Stimulated activated CD4-positive, alpha-beta T cell treated with anti-CD3 and anti-CD28 coated beads, Interleukin-1b, Interleukin-23, amount 100 ng/mL, for 4 hours (primary cell): ENCODE results near the gene CEL.

Experiments used
- DNase-seq, 2 donors: peaks; one replicate each; pipeline ENCODE4 v3.0.0-alpha.2; 2020; ENCODE audit warnings: low read depth in 2 of 2

CEL gene

GRCh38 chr9:133103987-133104505 is 42.3 kb downstream of the CEL start:
- DNase-seq, result no peak

DNA sequence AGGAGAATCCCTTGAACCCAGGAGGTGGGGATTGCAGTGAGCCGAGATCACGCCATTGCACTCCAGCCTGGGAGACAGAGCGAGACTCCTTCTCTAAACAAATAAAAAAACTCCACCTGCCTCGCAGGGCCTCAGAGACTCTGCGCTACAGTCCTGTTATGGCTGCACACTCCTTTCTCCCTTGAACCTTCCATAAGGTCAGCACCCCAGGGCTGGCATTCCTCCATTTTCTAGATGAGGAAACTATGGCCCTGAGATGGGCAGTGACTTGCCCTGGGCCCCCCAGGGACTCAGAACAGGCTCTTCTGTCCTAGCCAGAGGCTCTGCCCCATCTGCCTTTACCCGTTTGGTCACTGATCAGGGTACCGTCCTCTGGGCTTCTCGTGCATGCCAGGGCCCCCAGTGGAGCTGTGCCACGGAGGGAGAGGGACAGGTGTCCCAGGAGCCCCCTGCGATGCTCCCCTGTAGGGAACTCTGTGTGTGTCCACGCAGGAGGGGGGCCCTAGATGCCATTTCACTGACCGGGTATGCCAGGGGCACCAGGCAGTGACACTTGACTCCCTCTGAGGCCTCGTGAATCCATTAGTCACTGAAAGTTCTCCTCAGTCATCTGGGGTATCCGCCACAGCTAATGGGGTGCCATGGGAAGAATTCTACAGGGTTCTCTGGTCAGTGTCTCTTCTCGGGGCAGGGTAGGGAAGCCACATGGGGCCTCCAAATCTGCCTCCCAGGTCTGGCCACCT is 43.1 kb downstream of the CEL start:
- no peak for DNase-seq

- no peak for DNase-seq
These were observed 43.6 kb downstream of the CEL start for GRCh38 chr9:133105461-133105770.

- no peak for DNase-seq
These were observed 44.9 kb downstream of the CEL start for GRCh38 chr9:133106511-133107244.

- DNase-seq, result no peak
These were observed 45.5 kb downstream of the CEL start for GRCh38 chr9:133107245-133107722.

- no peak for DNase-seq
These were observed 46.4 kb downstream of the CEL start for GRCh38 chr9:133107961-133108793.

GRCh38 chr9:133108794-133109641 is 47.2 kb downstream of the CEL start:
- no peak for DNase-seq

DNA sequence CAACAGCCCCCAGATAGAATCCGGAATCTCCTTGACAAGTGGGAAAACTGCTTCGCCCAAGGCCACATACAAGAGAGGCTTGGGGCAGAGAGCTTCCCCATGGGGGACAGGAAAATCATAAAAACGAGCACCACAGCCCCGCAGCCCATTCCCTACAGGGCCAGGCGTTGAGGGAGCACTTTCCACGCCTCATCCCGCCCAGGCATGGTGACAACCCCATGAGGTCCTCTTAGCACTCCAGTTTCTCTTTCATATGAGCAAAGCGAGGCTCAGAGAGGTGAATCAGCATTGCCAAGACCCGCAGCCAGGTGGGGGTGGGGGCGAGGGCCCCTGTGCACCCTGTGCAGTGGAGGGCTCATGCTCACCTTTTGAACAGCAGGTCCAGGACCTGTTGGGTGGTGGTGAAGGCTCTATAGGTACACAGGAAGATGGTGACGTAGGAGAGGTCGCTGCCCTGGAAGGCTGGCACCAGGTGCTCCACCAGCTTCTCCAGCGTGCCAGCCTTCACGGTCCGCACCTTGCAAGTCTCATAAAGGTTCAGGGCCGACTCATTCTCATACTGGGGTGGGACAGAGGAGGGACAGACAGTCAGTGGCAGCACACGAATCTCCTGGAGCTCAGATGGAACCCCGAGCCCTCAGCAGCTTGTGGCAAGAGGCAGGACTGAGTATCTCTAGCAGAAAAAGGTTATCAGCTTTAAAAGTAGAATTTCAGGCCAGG is 48.3 kb downstream of the CEL start:
- no peak for DNase-seq

DNA sequence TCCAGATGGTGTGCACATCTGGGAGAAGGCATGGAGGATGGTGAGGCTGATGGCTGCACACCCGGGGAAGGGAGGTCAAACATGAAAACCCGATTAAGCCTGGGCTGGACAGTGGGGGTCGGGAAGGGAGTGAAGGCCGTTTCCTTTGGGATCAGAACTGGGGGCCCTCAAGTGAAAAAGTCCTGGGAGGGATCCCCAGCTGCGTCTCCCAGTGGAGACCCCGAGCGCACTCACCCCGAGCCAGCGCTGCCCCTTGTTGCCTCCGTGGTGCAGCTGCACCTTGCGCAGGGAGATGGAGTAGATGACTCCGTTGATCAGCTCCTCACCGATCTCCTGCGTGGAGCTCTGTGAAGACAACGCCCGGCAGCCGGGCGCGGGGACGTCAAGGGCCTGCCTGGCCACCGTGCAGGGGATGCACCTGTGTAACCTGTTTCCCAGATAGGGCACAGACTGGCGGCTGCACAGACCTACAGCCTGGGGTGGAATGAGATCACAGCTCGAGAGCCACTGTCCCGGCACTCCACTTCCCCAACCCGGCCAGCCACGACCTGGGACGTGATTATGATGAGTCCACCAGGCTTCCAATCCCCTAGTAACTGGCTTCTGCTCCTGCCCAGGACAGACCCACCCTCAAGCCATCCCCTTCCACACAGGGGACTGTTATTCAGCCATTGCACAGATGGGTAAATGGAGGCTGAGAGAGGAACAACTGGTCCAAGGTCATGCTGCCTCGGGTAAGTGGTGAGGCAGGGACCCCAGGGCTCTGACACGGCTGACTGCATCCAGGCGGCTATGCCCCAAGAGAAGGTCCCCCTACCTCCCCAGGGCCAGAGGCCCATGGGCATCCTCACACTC is 50.3 kb downstream of the CEL start:
- DNase-seq, result no peak

- DNase-seq, result no peak
These were observed 50.9 kb downstream of the CEL start for GRCh38 chr9:133112663-133113026.

DNA sequence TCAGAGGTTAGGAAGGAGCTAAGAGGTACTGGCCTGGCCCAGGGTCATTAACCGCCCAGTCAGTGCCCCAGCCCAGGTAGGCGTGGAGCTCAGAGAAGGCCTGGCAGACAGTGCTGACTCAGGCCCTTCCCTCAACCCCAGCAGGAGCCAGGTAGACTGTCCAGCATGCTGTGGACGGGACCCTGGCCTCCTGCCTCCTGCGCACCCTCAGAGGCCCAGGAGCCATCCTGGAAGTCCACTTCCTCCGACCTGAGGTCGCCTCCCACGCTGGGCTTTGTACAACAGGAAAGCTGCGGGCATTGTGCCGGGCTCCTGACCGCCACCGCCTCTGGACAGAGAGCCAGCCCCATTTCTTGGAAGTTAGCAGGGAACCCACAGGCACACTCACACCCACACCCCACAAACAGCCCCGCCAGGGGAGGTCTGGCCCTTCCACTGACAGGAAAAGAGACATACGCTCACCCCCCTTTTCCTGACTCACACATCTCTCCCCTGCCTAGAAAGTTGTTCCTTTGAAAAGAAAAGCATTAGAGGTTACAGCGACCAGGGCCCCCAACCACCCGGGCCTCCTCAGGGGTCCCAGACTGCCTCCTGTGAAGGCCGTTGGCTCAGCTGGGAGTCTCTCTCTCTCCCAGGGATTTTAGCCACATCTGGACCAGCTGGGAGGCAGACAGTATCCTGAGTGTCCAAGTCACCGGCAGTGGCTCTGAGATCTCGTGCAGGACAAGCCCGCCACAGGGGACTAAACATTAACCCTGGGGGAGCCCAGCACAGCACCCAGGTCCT is 51.6 kb downstream of the CEL start:
- DNase-seq, result no peak

GRCh38 chr9:133113949-133114885 is 52.4 kb downstream of the CEL start:
- DNase-seq, result no peak

GRCh38 chr9:133114886-133115603 is 53.3 kb downstream of the CEL start:
- DNase-seq, result no peak

GRCh38 chr9:133115604-133116345 is 54.0 kb downstream of the CEL start:
- DNase-seq, result peak; percentile 43 to 51

- no peak for DNase-seq
These were observed 54.8 kb downstream of the CEL start for GRCh38 chr9:133116346-133117231.
